Subcutaneous abdominal adipose tissue (tissue), 5 donors: Measurements from ENCODE around the gene THOC6.

Source experiments
- H3K27ac ChIP-seq: one replicate; pipeline ENCODE4 v1.7.0; 2013; ENCODE audit warnings: low read depth, mild to moderate bottlenecking, inconsistent platforms, low read length, moderate library complexity
- H3K27me3 ChIP-seq, 5 donors: one replicate each; pipeline ENCODE4 v1.7.0; 2013; ENCODE audit warnings: low read length in 5 of 5, inconsistent platforms in 1 of 5; ENCODE audit not compliant: control insufficient read depth in 5 of 5, insufficient read depth in 4 of 5
- H3K36me3 ChIP-seq, 5 donors: one replicate each; pipeline ENCODE4 v1.7.0; 2013; ENCODE audit warnings: low read length in 5 of 5; ENCODE audit not compliant: control insufficient read depth in 5 of 5, insufficient read depth in 5 of 5
- H3K4me1 ChIP-seq, 5 donors: one replicate each; pipeline ENCODE4 v1.7.0; 2013; ENCODE audit warnings: low read length in 5 of 5, mild to moderate bottlenecking in 3 of 5, moderate library complexity in 1 of 5; ENCODE audit not compliant: control insufficient read depth in 5 of 5, insufficient read depth in 5 of 5
- H3K4me3 ChIP-seq, 5 donors: one replicate each; pipeline ENCODE4 v1.7.0; 2013; ENCODE audit warnings: low read length in 5 of 5, low read depth in 1 of 5
- H3K9ac ChIP-seq, 5 donors: one replicate each; pipeline ENCODE4 v1.7.0; 2013; ENCODE audit warnings: low read length in 5 of 5, mild to moderate bottlenecking in 4 of 5, moderate library complexity in 3 of 5
- H3K9me3 ChIP-seq, 5 donors: one replicate each; pipeline ENCODE4 v1.7.0; 2013; ENCODE audit warnings: low read length in 5 of 5; ENCODE audit not compliant: control insufficient read depth in 5 of 5
- donor health status: healthy.
- donor health status: healthy.
- donor health status: healthy.
- donor health status: healthy.
- donor health status: healthy.

Gene THOC6

DNA sequence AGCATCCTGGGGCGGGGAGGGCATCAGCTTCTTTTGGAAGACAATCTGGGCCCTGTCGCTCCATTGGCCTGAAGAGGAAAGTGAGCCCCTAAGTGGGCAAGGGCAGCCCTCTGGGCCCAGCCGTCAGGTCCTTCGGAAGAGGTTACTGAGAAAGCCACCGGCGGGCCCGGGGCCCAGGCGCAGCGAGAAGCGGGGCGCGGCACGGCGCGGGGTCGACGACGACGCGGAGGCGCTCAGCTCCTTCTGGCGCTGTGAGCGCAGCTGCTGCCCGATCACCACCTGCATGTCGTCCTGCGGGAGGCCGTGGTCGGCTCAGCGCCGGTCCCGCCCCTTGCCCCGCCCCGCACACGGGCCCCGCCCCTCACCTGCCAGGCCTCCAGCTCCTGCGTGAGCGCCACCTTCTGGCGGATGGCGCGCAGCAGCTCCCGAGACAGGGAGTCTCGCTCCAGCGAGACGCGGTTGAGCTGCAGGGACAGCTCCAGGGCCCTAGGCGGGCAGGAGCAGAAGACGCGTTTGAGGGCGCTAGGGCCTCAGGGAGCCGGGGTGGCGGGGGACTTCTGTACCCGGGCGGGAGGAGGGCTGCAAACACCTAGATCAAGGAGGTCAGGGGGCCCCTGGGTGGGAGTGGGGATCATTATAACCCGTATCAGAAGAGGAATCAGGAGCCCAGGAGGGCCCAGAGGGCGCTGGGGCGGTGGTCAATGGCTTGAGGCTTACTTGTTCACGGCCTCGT is 4.3 kb downstream of the THOC6 start:
- peaks cover 29 to 35% (median 32%) of the 10 kb centered on the region in 5 donors for H3K27me3 ChIP-seq
- peaks cover 0 to 32% (median 29%) of the 10 kb centered on the region in 5 donors for H3K4me1 ChIP-seq
- peaks cover 0 to 19% (median 14%) of the 10 kb centered on the region in 5 donors for H3K36me3 ChIP-seq
- H3K9me3 ChIP-seq: no peaks in the 10 kb centered on the region
- no peak overlapping the region for H3K4me3 ChIP-seq
- H3K9ac ChIP-seq: no peak overlapping the region
- H3K27ac ChIP-seq: no peak overlapping the region

DNA sequence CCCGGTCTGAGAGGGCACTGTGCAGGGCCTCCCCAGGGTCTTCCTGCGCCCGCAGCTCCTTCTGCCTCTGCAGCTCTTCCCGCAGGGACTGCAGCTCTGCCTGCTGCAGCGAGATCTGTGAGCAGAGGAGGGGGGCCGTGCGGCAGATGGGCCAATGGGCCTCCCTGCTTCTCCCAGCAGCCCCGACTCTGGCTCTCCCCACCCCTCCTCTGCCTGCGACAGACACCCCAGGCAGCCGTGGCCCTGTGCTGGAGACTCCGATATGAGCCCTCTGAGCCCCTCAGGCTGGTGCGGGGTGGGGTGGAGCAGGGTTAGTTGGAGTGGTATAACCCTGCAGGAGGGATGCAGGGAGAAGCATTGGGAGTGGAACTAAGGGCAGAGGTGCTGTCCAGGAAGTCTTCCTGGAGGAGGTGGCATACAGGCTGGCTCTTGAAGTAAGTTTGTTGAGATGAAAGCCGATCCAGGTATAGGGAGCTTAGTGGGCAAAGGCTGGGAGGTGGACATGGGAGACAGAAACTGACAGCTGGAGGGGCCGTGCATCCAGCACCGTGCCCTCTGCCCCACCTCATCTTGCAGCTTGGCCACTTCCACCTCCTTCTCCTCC is 5.0 kb downstream of the THOC6 start:
- H3K9me3 ChIP-seq: no peaks in the 10 kb centered on the region
- peaks cover 0 to 26% (median 23%) of the 10 kb centered on the region in 5 donors for H3K4me1 ChIP-seq
- H3K36me3 ChIP-seq: peaks cover 0 to 19% (median 14%) of the 10 kb centered on the region in 5 donors
- H3K27me3 ChIP-seq: peaks cover 31 to 39% (median 33%) of the 10 kb centered on the region in 5 donors
- no peak overlapping the region for H3K27ac ChIP-seq
- no peak overlapping the region for H3K9ac ChIP-seq
- no peak overlapping the region for H3K4me3 ChIP-seq

DNA sequence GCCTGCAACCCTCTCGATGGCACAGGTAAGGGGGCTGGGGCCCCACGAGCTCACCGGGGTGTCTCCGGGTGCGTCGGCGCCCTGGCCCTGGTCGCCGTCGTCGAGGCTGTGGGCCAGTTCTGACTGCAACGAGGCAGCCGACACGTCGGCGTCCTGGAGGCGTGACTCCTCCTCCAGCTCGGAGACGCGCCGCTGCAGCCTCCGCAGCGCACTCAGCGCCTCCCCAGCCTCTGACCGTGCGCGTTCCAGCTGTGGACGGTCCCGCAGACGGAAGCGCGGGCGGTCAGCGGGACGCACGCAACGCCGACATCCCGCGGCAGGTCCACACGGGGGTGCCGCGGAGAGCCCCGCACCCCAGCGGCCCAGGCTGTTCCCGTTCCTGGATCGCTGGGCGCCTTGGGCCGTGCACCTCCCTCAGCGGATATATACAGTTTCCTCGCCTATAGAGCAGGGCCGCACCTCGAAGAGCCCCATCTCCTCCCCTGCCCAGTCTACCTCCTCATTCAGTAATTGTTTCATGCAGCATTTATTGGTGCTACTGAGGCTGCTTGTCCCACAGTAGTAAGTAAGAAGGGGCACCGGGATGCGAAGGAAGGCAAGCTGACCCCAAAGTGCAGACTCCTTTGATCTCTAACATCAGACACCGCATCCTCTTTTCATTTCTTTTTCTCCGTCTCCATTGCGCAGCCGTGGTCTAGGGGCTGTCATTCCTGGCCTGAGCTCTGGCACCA is 5.8 kb downstream of the THOC6 start:
- H3K9me3 ChIP-seq: no peaks in the 10 kb centered on the region
- no peak overlapping the region for H3K9ac ChIP-seq
- peak overlapping the region in 2 of 5 donors; percentile 16 to 28 for H3K4me3 ChIP-seq
- peaks cover 35 to 43% (median 37%) of the 10 kb centered on the region in 5 donors for H3K27me3 ChIP-seq
- no peak overlapping the region for H3K27ac ChIP-seq
- peaks cover 0 to 19% (median 14%) of the 10 kb centered on the region in 5 donors for H3K36me3 ChIP-seq
- peaks cover 0 to 19% (median 15%) of the 10 kb centered on the region in 5 donors for H3K4me1 ChIP-seq

DNA sequence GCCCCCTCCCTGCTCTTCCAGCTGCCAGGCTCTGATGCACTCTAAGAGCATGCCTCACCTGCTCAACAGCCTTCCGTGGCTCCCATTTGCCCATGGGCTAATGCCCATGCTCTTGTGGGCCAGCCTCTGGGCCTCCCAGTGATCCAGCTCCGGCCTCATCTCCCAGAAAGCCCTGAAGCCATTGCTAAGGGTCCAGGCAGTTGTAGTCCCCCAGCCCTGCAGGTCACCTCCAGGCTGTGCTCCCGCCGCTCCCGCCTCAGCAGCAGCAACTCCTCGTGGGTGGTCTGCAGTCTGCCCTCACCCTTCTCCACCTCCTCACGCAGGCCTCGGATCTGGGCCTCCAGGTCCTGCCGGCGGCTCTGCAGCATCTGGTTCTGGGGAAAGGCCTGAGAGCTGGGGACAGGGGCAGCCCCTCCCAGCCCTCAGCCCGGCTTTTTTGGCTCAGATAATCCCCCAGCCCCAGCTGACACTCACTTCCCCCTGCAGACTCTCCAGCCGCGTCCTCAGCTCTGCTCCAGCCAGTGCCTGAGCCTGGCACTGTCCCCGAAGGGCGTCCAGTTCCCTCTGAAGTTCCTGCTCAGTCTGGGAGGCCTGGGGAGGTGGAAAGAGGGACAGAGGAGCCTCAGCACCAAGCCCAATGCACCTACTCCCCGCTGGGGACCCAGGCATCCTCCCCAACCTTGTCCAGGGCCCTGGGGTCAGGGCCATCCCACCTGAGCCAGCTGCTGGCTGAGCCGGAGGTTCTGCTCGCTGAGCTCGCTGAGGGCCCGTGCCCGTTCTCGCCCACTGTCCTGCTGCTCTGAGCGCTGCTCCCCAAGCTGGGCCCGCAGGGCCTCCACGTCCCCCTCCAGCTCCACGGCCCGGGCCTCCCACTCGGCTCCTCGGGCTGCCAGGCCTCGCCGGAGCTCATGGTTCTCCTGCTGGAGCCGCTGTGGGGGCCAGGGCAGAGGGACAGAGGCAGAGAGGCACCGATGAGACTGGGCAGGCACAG is 6.7 kb downstream of the THOC6 start:
- Histone ChIP-seq H3K9ac (no peak overlapping the region), H3K36me3 (peaks cover 0 to 19% (median 14%) of the 10 kb centered on the region in 5 donors), H3K9me3 (no peaks in the 10 kb centered on the region), H3K27ac (no peak overlapping the region), H3K4me3 (peak overlapping the region in 1 of 5 donors; percentile 16), H3K4me1 (peaks cover 0 to 19% (median 15%) of the 10 kb centered on the region in 5 donors), H3K27me3 (peaks cover 39 to 47% (median 42%) of the 10 kb centered on the region in 5 donors)

DNA sequence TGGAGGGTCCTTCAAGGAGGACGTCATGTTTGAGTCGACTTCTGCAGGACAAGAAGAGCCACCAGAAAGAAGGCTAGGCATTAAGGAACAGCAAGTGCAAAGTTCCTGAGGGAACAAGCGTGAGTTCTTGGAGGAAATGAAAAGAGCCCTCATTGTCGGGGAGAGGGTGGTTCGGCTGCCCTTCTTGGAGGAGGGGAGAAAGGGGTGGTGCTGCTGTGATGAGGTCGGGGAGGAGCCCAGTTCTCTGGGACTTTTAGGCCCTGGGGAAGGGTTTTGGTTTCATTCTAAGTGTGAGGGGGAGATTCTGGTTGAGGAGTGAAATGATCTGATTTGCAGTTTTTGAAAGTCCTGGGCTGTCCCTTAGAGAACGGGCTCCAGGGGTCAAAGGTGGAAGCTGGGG is 8.8 kb downstream of the THOC6 start:
- Histone ChIP-seq H3K4me1 (peaks cover 0 to 23% (median 15%) of the 10 kb centered on the region in 5 donors), H3K9me3 (no peaks in the 10 kb centered on the region), H3K27me3 (peaks cover 52 to 64% (median 57%) of the 10 kb centered on the region in 5 donors), H3K4me3 (no peak overlapping the region), H3K36me3 (no peaks in the 10 kb centered on the region), H3K27ac (no peak overlapping the region), H3K9ac (no peak overlapping the region)

DNA sequence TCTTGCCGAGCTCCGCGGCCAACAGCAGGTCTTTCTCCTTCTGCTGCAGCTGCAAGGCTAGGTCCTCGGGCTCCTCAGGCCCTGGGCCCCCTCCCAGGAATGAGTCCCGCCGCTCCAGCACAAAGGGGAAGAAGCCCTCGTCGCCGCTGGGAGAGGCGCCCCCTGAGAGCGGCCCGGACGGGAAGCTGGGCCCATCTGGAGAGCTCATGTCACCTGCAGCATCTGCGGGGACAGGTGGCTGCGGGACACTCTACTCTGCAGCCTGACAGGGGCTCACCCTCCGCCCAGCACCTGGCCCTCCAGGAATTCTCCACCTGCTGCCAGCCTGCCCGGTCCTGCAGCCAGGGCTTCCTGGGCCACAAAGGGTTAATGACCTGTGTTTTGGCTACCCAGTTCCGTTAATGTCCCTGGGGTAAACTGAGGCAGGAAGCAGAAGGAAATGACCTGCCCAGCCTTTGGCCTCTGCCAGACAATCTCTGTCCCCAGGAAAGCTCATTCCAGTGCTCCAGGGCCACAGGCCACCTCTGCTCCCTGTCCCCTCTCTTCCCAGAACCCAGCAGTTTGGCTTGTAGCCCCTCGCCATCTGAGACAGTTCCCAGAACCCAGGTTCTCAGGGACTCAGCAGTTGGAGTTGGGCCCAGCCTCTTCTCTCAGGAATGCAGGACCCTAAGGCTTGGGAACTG is 11.6 kb downstream of the THOC6 start:
- no peak overlapping the region for H3K4me3 ChIP-seq
- H3K9ac ChIP-seq: no peak overlapping the region
- peaks cover 53 to 65% (median 61%) of the 10 kb centered on the region in 5 donors for H3K27me3 ChIP-seq
- no peaks in the 10 kb centered on the region for H3K36me3 ChIP-seq
- peaks cover 0 to 4% (median 0%) of the 10 kb centered on the region in 5 donors for H3K4me1 ChIP-seq
- no peaks in the 10 kb centered on the region for H3K9me3 ChIP-seq
- H3K27ac ChIP-seq: no peak overlapping the region

DNA sequence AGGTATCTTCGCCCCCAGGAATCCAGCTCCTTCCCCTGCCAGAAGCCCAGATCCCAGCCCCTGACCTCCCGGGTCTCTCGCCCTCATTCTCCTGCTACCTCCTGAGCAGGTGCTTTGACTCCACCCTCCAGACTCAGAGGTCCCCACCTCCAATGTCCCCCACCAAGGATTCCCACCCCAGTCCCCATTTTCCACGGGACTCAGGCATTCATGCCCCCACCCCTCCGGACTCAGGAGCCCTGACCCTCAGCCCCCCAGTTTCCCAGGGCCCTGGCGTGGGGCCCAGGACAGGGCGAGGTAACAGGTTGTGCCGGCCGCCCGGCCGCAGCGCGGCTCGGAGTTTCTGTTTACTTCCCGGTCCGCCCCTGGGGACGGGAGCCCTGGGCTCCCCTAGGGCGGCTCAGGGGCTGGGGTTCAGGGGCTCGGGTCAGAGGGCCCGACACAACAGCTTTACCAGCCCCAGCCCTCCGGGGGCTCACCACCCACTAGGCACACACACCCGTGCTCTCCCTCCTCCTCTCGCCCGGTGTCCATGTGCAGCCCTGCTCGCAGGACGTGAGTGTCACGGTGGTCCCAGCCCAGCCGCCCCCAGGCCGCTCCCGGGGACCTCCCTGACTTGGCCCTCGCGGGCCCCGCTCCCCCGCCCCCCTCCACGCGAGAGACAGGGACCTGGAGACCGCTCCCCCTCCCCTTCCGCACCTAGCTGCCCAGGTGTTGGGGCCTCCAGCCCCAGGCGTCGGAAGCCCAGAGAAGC is 12.3 kb downstream of the THOC6 start:
- Histone ChIP-seq H3K4me3 (no peak overlapping the region), H3K9me3 (no peaks in the 10 kb centered on the region), H3K36me3 (no peaks in the 10 kb centered on the region), H3K4me1 (peaks cover 0 to 4% (median 0%) of the 10 kb centered on the region in 5 donors), H3K9ac (no peak overlapping the region), H3K27ac (no peak overlapping the region), H3K27me3 (peaks cover 47 to 59% (median 54%) of the 10 kb centered on the region in 5 donors)

DNA sequence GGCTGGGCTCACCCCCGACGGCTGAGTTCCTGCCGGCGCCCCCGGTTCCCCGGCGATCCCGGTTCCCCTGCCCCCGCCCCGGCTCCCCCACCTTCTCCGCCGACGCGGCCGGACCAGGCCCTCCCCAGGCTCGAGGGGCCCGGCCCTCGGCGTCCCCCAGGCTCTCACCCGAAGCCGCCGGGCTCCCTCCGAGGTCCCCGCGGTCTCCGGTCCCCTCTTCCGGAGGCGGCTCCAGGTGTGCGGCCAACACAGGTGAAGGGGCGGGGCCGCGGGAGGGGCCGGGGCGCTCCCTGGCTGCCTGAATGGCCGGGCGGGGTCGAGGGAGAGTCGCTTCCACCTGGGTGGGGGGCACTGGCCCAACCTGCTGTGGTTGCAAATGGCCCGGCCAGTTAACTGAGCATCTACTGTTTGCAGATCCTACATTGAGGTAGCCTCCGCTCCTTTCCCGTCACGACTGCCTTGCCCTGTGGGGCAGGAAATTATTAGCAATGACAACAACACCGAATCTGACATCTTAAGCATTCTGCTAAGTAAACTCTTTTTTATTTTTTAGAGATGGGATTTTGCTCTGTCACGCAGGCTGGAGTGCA is 13.0 kb downstream of the THOC6 start, which contains the start of gene BICDL2:
BICDL2 (minus strand) TSS at position 219 of the 590 bp plus-strand sequence. CDS start 1,448 bp downstream, outside the sequence.
- Histone ChIP-seq H3K27ac (no peak within 1 kb of the TSS), H3K9me3 (no peaks in the 10 kb centered on the region), H3K4me1 (peaks cover 0 to 4% (median 0%) of the 10 kb centered on the region in 5 donors), H3K9ac (no peak within 1 kb of the TSS), H3K36me3 (no peaks in the 10 kb centered on the region), H3K4me3 (no peak within 1 kb of the TSS), H3K27me3 (peaks cover 44 to 59% (median 49%) of the 10 kb centered on the region in 5 donors)
